ENCODE data around the gene MBD3. TPM values are rescaled to one million over a fixed set of nuclear protein-coding genes. Genes with fewer than 3 reads are reported as not detected.

Gene MBD3
- total RNA-seq, 2 experiments from 2014 or later: 34.3 to 35.2 TPM

DNA sequence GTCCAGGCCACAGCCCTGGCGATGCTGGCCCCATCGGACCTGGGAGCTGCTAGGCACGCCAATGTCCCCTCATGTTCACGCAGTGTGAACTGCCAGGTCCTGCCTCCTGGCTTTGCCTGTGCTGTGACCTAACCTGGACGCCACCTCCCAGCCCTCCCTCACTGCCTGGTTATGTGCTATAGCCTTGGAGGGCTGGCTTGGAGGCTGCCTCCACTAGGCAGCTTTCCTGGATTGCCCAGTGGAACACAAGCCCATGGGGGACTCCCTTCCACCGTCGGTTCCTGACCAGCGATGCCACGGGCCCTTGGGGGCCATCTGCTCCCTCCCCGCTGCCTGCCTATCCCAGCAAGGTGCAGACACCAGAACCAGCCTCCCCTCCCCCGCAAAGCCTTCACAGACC, 27.8 kb upstream of the MBD3 start:
- Mint-ChIP-seq H3K9me3 (no peaks in the 10 kb centered on the region), H3K4me1 (ENCODE audit: low read depth) (peaks cover 24% of the 10 kb centered on the region), H3K27ac (no peak overlapping the region), H3K36me3 (ENCODE audit: low read depth) (peaks cover 36% of the 10 kb centered on the region), H3K27me3 (no peaks in the 10 kb centered on the region), H3K4me3 (no peak overlapping the region)
- DNase-seq (no peak), ATAC-seq (ENCODE audit: poor library complexity) (no peak)
- Histone ChIP-seq H3K36me3 (ENCODE audit: insufficient read depth, low read length) (peaks cover 34% of the 10 kb centered on the region), H3K9me3 (ENCODE audit: control insufficient read depth in 1 of 2, insufficient read depth in 1 of 2, low read length in 2 of 2) (no peaks in the 10 kb centered on the region), H3K27ac (ENCODE audit: low read depth in 1 of 2, low read length in 2 of 2) (no peak overlapping the region), H3K4me3 (ENCODE audit: low read length) (no peak overlapping the region), H3K27me3 (ENCODE audit: control insufficient read depth in 1 of 2, insufficient read depth in 2 of 2, low read length in 2 of 2) (no peaks in the 10 kb centered on the region), H3K4me1 (ENCODE audit: insufficient read depth, low read length) (peaks cover 13% of the 10 kb centered on the region)
- POLR2A ChIA-PET: no interaction called here
- TF ChIP-seq, protein P1, sequence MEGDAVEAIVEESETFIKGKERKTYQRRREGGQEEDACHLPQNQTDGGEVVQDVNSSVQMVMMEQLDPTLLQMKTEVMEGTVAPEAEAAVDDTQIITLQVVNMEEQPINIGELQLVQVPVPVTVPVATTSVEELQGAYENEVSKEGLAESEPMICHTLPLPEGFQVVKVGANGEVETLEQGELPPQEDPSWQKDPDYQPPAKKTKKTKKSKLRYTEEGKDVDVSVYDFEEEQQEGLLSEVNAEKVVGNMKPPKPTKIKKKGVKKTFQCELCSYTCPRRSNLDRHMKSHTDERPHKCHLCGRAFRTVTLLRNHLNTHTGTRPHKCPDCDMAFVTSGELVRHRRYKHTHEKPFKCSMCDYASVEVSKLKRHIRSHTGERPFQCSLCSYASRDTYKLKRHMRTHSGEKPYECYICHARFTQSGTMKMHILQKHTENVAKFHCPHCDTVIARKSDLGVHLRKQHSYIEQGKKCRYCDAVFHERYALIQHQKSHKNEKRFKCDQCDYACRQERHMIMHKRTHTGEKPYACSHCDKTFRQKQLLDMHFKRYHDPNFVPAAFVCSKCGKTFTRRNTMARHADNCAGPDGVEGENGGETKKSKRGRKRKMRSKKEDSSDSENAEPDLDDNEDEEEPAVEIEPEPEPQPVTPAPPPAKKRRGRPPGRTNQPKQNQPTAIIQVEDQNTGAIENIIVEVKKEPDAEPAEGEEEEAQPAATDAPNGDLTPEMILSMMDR (IDR thresholded peaks at IDR 0.05): no peak
- CTCF ChIA-PET: no interaction called here
- intact Hi-C loops (cut with DNase I, micrococcal nuclease): loop anchor here in 1 of 2 experiments (5.0 kb wide), 1 partner anchor 52 kb away; no protein-coding TSS in a partner anchor

DNA sequence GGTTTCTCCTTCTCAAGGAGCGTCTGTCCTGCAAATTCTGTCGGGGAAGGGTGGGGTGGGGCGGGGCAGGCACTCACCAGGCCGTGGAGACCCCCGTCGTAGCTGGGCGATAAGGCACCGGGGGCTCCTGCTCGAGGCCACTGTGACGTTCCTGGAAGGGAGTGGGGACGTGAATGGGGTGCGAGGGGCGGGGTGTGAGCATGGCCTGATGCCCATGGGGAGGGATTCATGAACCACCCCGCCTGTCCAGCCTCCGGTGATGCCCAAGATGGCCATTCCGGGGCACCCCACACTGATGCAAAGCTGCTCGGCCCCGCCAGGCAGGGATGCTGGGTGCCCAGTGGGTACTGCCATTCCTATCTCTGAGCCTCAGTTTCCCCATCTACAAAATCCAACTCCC, 27.0 kb upstream of the MBD3 start:
- Histone ChIP-seq H3K4me1 (ENCODE audit: insufficient read depth, low read length) (peaks cover 13% of the 10 kb centered on the region), H3K36me3 (ENCODE audit: insufficient read depth, low read length) (peaks cover 39% of the 10 kb centered on the region), H3K27me3 (ENCODE audit: control insufficient read depth in 1 of 2, insufficient read depth in 2 of 2, low read length in 2 of 2) (no peaks in the 10 kb centered on the region), H3K27ac (ENCODE audit: low read depth in 1 of 2, low read length in 2 of 2) (no peak overlapping the region), H3K4me3 (ENCODE audit: low read length) (no peak overlapping the region), H3K9me3 (ENCODE audit: control insufficient read depth in 1 of 2, insufficient read depth in 1 of 2, low read length in 2 of 2) (no peaks in the 10 kb centered on the region)
- intact Hi-C loops (cut with DNase I, micrococcal nuclease): loop anchor here in 1 of 2 experiments (5.0 kb wide), 1 partner anchor 53 kb away; no protein-coding TSS in a partner anchor
- Mint-ChIP-seq H3K36me3 (ENCODE audit: low read depth) (peaks cover 44% of the 10 kb centered on the region), H3K9me3 (no peaks in the 10 kb centered on the region), H3K27ac (no peak overlapping the region), H3K4me1 (ENCODE audit: low read depth) (peaks cover 23% of the 10 kb centered on the region), H3K4me3 (no peak overlapping the region), H3K27me3 (no peaks in the 10 kb centered on the region)
- no peak for DNase-seq
- POLR2A ChIA-PET: no interaction called here
- TF ChIP-seq, protein P1 (IDR thresholded peaks at IDR 0.05): no peak
- ATAC-seq (ENCODE audit: poor library complexity): no peak
- CTCF ChIA-PET: no interaction called here

DNA sequence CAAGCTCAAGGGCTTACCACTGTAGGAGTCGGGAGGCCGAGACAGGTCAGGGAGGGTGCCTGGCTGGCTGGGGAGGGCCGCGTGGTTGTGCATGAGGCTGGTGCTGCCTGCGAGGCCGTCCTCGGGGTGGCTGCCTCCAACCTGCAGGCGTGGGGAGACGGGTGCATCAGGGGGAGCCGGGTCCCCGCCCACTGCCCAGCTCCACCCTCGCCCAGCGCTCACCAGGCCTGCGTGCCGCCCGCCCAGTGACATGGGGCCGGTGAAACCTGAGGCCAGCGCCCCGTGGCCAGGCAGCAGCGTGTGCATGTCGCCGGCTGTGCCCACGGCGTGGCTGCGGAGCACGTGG, 26.4 kb upstream of the MBD3 start:
- intact Hi-C loops (cut with DNase I, micrococcal nuclease): no loop called here
- Mint-ChIP-seq H3K27me3 (no peaks in the 10 kb centered on the region), H3K36me3 (ENCODE audit: low read depth) (peaks cover 42% of the 10 kb centered on the region), H3K4me3 (no peak overlapping the region), H3K9me3 (no peaks in the 10 kb centered on the region), H3K27ac (no peak overlapping the region), H3K4me1 (ENCODE audit: low read depth) (peaks cover 17% of the 10 kb centered on the region)
- Histone ChIP-seq H3K27me3 (ENCODE audit: control insufficient read depth in 1 of 2, insufficient read depth in 2 of 2, low read length in 2 of 2) (no peaks in the 10 kb centered on the region), H3K4me3 (ENCODE audit: low read length) (no peak overlapping the region), H3K4me1 (ENCODE audit: insufficient read depth, low read length) (peaks cover 13% of the 10 kb centered on the region), H3K9me3 (ENCODE audit: control insufficient read depth in 1 of 2, insufficient read depth in 1 of 2, low read length in 2 of 2) (no peaks in the 10 kb centered on the region), H3K27ac (ENCODE audit: low read depth in 1 of 2, low read length in 2 of 2) (no peak overlapping the region), H3K36me3 (ENCODE audit: insufficient read depth, low read length) (peaks cover 45% of the 10 kb centered on the region)
- ATAC-seq (ENCODE audit: poor library complexity) (no peak), DNase-seq (no peak)
- ChIA-PET CTCF (no interaction called here), POLR2A (no interaction called here)
- TF ChIP-seq, protein P1 (IDR thresholded peaks at IDR 0.05): no peak
